ENCODE data around the gene WWTR1.

WWTR1 gene

DNA sequence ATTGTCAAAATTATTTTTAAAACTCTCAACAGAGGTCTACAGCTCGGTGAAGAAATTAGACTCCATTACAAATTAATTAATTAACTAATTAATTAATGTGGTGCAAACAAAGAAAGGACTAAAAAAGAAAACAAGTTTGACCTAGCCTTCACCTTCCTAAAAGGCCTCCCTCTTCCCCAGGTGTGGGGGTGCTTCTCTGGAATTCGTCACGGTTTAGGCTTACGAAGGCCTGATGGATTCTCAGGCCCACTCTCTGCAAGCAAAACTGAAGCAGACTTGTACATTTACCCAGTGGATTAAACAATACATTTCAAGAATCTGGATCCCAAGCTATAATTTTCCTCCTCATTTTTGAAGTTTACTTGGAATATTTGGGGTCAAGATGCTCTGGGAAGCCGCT lies 94.7 kb downstream of the WWTR1 start:
- DNase-seq: no peak

DNA sequence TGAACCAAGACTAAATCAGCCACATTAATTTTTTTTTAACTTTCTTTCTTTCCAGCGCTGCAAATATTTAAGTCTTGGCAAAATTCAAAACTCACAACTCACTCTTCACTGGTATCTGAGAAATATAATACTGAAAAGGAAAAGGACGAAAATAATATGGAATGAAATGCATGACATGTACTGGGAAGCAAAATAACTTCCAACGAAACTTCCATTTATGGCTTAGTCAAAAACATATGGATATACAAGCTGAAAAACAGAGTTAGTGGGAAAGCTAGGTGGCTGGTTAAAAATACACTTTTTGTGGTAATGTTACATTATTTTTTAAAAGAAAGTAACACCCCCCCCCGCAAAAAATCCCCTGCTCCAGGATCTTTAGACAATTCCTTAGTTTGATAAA lies 97.2 kb downstream of the WWTR1 start:
- no peak for DNase-seq

DNA sequence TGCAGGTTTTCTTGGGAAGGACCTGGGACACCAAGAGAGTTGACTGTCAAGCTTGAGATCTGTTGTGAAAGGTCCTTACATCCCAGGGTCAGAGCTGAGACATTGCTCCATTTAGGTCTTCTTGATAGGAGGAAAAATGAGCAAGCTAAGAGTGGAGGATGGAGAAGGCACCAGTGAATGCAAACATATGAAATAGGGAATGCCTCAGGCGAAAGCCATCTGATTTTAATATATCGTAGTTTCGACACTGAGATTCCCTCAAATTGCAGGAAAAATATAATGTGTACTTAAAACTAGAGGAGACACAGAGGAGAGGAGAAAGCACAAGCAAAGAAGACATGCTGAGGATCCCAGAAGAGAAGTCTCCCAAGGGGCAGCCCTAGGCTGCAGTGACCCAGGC lies 97.8 kb downstream of the WWTR1 start:
- DNase-seq: no peak

DNA sequence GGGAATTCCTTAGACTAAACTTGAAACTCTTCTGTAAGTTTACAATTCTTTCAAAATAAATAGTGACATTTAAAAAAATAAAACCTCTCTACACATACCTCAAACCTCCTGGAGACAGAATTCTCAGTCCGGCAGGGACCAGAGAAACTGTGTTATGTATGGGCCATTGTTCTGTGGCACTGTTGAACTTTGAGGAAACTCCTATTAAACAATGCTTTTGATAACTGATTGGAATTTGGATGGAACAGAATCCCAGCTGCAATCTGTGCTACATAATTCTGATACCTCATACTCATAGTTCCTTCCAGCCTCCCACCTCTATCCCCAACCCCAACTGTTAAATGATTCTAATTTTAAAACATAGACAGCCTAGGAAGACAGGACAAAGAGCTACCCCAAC lies 98.3 kb downstream of the WWTR1 start:
- no peak for DNase-seq

DNA sequence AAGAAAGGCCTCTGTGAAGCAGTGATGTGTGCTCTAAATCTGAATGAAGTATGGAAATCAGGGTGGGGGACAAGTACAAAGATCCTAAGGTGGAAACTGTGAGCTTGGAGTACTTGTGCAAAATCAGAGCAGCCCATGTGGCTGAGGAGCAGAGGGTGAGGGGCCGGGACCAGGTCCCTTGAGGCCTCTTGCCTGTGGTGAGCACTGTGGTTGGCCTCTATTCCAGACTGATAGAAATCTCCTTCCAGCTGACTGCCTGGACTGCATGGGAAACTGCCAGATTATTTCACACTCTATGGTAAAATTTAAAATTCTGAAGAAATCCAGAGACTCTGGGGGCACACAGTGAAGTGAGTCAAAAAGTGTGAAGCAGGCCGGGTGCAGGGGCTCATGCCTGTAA lies 101.9 kb downstream of the WWTR1 start:
- peak in 1 of 14 donors; percentile 9 for DNase-seq

DNA sequence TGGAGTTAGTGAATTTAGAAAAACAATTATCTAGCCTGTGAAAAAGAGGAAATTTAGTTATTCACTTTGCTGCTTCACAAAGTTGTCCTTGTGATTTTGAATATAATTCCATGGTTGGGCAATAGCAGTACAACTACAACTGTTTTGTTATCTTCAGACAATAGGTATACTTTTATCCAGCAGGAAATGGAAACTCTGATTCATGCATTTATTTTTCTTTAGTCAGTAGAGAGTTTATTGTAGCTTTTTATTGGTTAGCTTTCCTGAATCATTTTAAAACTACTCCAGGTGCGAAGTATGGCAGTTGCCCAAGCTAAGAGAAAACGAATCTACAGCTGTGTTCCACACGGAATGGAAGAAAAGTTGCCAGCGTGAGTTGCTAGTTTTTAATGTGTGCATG lies 103.0 kb downstream of the WWTR1 start:
- DNase-seq: no peak

DNA sequence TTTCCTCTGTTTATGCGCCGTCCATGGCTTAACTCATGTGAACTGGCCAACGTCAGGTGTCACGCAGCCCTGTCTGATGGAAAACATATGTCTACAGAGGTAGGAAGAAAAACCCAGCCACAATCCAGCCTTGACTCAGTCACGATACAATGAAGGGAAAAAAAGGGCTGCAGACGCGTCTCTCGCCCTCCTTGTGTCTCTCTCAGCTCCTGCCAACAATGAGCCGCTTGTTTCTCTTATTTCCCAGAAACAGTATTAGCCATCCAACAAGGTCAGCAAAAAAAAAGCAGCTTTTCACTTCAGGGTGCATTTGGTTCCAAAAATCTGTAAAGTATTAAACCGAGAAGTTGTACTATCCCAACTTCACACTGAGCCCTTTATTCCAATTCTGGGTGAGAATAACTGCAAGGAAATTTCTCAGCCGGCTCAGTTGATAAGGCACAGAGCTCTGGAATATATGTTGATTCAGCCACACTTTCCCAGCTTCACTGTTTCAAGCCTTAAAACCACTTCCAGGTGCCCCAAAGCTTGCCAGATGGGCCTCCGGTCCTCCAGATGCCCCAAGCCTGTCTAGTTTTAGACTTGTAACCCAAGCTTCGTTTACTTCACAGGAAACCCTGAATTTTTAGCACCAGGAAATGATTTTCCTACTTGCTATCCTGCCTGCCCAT lies 103.9 kb downstream of the WWTR1 start:
- peak in 10 of 14 donors; percentile 6 to 57 (median 45) for DNase-seq

DNA sequence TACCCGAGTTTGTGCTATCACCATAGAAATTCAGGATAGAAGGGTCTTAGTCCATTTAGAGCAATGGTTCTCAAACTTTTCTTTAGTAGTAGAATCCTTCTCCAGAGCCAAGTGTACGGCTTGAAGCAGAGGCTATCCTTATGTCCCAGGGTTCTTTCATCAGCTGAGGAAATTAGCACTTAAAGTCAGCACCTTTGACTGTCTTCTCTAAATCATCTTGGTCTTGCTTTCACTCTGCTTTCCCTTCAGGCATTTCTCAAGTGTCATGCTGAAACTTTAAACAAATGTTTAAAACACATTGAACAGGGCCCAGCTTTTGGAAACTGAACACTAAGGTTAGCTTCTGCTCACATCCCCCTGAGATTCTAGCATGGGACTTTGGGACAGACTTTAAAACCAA lies 105.1 kb downstream of the WWTR1 start:
- no peak for DNase-seq

DNA sequence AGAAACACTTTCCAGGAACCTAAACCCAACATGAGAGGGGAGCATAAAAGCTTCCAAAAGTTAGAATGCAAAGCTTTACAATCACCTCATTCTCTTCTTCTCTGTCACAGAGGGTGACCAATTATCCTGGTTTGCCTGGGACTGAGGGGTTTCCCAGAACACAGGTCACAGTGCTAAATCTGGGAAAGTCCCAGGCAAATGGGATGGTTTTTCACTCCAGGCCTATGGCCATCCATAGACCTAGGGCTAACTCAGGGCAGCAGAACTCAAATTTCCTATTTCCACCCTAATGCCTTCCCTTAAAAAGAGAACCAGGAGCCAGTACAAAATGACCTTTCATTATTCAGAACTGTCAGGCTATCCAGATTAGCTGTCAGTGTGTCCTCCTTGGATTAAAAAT lies 106.3 kb downstream of the WWTR1 start:
- no peak for DNase-seq

DNA sequence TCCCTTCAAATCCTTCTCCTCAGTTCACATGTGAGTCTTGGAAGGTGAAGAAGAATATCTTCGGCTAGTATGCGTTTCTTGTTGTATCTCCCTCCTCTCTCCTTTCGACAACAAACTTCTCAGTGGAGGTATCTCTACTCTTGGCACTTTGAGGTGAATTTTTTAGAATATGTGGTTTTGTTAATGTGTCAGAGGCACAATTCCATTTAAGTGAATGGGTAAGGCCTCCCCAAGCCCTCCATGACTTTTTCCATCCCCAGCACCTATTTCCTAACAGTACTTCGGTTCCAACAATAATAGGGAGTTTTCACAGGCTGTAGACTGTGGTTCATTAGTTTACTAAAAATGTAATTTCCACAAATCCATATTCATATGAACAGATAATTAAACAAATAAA lies 109.2 kb downstream of the WWTR1 start:
- DNase-seq: no peak

DNA sequence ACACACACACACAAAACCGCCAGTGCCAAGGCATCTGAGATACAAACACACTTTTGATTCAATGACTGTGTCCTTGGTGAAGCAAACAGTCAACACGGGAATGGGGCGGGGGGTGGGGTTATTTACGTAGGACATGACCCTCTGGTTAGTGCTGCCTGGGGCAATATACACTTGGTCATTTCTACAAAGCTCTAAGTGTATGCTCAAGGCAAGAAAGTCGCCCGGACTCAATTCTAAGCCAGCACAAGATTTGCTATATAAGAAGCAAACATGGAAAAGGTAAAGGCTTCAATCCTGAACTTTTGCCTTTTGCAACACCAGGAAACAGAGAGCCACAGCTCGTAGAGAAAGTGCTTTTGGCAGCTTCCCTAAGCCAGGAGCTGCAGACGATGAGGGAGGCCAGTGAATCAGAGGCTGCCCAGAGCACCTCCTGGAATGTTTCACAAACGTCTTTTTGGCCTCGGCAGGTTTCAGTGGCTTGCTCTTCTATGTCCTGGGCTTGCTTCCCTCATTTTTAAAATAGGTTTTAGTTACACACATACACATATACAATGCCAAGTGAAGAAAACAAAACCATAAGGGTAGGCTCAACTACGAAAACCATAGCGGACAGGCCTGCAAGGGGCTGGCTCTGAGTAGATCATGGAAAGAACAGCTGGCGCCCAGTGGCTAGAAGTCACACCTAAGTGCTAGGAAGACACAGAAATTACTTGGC lies 109.7 kb downstream of the WWTR1 start:
- peak in 7 of 14 donors; percentile 12 to 44 (median 30) for DNase-seq

DNA sequence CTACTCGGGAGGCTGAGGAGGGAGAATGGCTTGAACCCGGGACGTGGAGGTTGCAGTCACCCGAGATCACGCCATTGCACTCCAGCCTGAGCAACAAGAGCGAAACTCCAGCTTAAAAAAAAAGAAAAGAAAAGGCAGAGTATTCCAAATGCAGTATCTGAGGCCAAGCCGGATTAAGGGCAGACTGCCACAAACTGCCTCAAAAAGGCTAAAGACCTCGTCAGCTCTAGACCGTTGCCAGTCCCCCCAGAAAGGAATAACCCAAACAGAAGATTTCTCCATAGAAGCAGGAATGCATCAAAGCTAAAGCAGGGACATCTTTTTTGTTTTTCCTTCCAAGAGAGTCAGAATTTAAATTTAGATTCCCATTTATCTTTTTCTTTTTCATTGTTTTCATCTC lies 110.4 kb downstream of the WWTR1 start:
- peak in 4 of 14 donors; percentile 5 to 46 (median 34) for DNase-seq

DNA sequence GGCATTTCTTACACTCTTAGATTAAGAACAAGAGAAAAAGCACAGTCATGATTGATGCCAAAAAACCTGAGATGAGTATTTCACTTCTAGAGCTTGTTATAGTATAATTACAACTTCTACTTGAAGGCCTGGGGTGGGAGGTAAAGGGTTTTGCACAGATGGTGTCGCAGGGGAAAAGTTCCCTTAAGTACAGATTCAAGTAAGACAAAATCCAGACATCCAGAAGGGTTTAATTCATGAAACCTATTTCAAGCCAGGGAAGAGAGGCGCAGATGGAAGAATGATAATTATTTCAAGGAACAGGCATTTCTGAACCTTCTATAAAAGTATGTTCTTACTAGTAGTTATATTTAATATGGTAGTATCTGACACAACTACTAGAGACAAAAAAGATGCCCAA lies 112.8 kb downstream of the WWTR1 start:
- no peak for DNase-seq

DNA sequence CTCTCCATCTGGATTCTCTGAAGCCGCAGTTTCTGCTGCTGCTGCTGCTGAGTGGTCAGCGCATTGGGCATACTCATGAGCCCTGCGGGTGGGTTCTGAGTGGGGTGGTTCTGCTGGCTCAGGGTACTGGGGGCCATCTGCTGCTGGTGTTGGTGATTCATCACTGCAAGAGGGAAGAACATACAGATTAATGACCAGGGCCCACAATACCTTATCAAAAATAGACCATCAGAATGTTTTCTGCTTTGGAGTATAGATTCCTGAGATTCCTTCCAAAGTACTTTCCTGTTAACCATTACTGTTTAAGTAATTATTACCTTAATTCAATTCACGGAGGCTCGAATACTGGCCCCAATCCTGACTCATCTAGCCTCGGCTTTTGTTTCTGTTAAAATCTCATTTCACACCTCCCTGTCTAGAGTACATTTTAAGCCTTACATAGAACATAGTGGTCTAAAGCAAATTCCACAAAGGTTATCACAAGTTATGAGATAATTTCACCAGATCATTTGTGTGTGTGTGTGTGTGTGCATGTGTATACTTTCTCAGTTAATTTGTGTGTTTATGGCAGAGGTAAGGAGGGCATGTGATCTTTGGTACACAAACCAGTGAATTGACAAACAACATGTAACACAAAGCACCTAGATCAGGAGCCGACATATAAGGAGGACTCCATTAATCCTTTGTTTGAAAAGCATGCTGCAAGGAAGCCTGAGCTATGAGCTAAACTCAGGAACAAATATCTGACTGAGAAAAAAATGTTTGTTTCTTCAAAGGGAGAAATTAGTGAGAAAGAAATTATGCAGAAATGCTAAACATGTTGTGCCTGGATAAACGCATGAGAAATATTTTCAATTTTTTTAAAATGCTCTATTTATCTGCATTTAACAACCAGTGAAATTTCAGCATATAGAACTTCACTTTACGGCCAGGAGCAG lies 115.2 kb downstream of the WWTR1 start:
- no peak for DNase-seq

DNA sequence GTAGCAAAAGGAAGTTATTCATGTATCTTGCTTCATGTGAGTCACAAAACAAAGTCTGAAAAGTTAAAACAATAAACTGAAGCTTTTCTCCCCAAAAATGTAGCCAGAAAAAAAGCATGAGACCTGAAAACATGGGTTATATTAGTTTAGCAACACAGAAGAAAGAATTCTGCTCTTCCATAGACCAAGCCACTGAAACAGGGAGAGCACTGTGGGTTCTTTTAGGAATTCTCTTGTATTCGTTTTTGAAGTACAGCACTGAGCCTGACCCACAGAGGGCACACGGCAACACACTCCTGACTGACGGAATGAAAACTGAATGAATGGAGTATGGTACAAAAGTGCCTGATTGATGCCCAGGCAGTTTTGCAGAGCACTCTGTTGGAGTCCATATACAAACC lies 116.7 kb downstream of the WWTR1 start:
- DNase-seq: no peak

DNA sequence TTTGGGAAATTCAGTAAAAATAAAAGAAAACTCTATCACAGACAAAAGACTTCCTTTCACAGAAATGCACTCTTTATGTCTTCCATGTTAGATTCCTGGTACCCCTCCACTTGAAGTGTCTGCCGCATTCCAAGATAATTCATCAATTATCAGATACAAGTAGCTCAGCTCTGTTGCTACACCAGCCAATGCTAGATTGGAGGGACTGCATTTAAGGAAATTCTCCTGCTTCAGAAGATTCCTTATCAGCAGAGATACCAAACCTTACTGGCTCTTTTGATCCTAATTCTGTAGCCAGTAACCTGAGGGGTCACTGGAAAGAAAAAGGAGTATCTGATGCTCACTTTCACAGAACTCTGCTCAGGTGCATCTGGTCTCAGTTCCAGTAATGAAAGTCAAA lies 119.5 kb downstream of the WWTR1 start:
- DNase-seq: no peak

DNA sequence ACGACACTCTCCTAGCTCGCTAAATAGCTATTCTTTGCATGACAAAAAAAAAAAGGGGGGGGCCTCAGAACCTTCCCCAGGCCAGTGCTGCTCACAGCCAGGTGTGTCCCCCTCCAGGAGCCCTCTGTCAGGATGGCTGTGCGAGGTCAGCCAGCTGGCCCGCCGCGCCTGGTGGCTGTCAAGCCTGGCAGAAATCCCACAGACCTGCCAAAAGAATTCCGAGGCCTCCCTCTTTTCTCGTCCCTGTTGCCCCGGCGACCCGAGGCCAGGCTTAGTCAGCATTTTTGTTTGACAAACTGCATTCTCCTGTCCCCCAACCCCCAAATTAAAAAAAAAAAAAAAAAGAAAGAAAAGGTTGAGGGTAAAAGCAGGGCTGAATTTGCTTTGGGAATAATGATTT lies 121.4 kb downstream of the WWTR1 start:
- peak in 9 of 14 donors; percentile 23 to 69 (median 42) for DNase-seq

DNA sequence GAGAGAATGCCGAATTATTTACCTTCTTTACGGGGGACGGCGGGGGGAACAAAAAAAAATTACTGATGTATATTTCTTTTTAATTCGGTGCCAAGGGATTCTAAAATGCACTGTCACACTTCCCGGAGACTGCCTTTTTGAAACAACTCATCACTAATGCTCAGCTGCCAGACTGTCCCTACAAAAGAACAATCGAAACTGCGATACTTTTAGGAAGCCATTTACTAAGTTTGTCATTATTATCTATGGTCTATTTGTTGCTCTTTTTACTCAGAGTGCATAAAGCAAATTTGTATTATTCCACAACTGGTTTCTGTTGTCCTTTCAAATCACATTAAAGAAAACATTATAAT lies 122.5 kb downstream of the WWTR1 start:
- no peak for DNase-seq

DNA sequence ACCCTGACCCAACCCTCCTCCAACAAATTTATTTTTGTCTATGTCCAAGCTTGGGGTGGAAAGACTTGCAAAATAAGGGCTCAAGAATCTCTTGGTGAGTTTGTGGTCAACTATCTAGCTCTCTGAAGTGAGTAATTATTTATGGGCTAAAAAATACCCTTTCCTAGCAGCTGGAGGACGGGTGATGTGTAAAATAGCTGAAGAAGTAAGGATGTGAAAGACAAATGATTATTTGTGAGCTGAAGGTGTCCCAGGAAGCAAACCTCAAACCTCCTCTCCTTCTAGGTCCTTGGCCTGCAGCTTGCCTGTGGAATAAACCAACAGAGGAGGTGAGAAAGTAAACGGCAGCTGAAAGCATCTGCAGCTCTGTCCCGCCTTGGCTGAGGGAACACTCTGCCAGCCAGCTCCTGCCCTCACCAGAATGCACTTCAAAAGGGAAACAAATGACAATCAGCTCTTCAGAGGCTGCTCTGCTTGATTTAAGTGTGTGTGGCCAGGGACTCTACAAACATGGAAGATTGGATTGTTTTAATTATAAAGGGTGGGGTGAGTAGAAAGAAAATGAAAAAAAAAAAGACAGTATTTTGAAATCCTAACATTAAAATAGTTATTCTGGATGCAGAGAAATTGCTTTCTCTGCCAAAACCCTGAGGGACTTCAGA lies 123.0 kb downstream of the WWTR1 start:
- DNase-seq: peak in 7 of 14 donors; percentile 6 to 37 (median 22)

DNA sequence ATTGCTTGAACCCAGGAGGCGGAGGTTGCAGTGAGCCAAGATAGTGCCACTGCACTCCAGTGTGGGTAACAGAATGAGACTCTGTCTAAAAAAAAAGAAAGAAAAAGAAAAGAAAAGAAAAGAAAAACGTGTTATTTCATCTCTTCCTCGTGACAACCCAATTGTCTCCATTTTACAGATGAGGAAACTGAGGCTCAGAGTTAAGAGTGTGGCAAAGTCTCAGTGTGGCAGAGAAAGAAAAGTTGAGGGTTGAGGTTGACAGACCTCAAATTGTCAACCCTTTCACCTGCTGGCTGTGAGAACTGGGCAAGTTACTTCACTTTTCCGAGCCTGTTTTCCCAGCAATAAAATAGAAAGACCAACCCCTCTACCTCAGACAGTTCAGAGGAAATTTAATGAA lies 123.7 kb downstream of the WWTR1 start:
- no peak for DNase-seq

DNA sequence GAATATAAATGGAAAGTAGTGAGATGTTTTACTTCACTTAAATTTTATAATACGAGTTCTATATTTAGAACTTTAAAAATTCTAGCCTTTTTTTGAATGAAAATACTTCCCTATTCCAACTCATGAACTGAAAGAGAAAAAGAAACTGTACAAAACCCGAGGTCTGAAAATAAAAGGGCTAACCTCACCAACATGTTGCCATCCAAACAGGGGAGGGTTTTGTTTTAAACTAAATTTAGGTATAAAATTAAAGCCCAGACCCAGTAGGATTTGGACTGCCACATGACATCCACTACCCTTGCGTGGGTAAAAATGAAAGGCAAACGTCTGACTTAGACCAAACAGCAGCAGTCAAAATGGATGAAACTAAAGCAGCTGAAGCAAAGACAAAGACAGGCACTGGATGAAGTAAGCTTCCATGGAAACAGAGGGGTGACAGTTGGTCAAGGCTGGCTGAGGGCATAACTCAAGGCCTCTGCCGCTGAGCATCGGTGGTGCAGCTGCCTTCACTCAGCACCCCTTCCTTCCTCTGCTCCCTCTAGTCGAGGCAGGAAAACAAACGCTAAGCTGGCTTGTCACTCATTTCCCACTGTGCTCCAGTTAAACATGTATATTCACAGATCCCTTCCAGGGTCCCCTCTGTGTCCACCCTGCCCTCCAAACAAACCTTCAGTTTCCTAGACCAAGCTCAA lies 125.2 kb downstream of the WWTR1 start:
- DNase-seq: peak in 6 of 14 donors; percentile 13 to 53 (median 17)

DNA sequence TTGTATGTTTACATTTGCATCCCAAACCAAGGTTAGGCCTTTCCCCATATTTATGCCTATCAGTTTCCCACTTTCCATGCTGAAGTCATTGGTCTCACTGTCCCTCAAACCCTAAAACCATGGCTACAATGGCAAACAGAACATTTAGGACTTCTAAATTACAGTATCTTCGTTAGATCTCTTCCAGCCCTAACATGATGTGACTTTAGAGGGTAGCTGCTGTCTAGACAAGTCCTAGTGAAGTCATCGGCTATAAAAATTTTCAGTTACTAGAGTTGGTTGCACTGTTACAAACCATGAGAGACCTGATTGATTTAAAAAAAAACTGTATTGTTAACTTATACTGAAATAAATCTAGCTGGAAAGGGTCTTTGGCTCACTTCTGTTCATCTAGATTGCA lies 128.7 kb downstream of the WWTR1 start:
- DNase-seq: no peak
